DOHH2 (cell line): ENCODE data around the gene PRMT1.

Experiments used
- H3F3A ChIP-seq: fragments of 200-600 bp; sonication (generic), shearing (Covaris generic); 2 replicates; pipeline ENCODE4 v1.6.0; 2016; ENCODE audit warnings: antibody characterized with exemption, mild to moderate bottlenecking; ENCODE audit not compliant: control insufficient read depth, insufficient read depth
- H3K27ac ChIP-seq: fragments of 200-600 bp; sonication (generic); 2 replicates; pipeline ENCODE4 v1.5.1; 2014; ENCODE audit warnings: low read depth, mild to moderate bottlenecking, low read length, moderate library complexity
- H3K27me3 ChIP-seq: fragments of 200-600 bp; sonication (generic); 2 replicates; pipeline ENCODE4 v1.6.1; 2014; ENCODE audit warnings: mild to moderate bottlenecking, low read length, mixed read lengths; ENCODE audit not compliant: control insufficient read depth
- H3K36me3 ChIP-seq: fragments of 200-600 bp; sonication (generic); 2 replicates; pipeline ENCODE4 v1.6.1; 2014; ENCODE audit warnings: mild to moderate bottlenecking, low read length, moderate library complexity, mixed read lengths; ENCODE audit not compliant: control insufficient read depth
- H3K4me1 ChIP-seq: fragments of 200-600 bp; sonication (generic); 2 replicates; pipeline ENCODE4 v1.6.1; 2014; ENCODE audit warnings: mild to moderate bottlenecking, low read length, mixed read lengths; ENCODE audit not compliant: control insufficient read depth
- H3K4me2 ChIP-seq: fragments of 200-600 bp; sonication (generic); 2 replicates; pipeline ENCODE4 v1.6.0; 2014; ENCODE audit warnings: mild to moderate bottlenecking, low read length, moderate library complexity
- H3K4me3 ChIP-seq: fragments of 200-600 bp; sonication (generic); 2 replicates; pipeline ENCODE4 v1.5.1; 2014; ENCODE audit warnings: mild to moderate bottlenecking, low read length, mixed read lengths
- H3K79me2 ChIP-seq: fragments of 200-600 bp; sonication (generic); 2 replicates; pipeline ENCODE4 v1.6.1; 2014; ENCODE audit warnings: mild to moderate bottlenecking, low read length, mixed read lengths; ENCODE audit not compliant: control insufficient read depth
- H3K9me2 ChIP-seq: fragments of 200-600 bp; sonication (generic); replicated peaks from 2 replicates; pipeline ENCODE4 v1.6.1; 2014; ENCODE audit warnings: mild to moderate bottlenecking, low read length, mixed read lengths; ENCODE audit not compliant: control insufficient read depth
- H3K9me3 ChIP-seq: fragments of 200-600 bp; sonication (generic); 2 replicates; pipeline ENCODE4 v1.6.1; 2014; ENCODE audit warnings: antibody characterized with exemption, low read length, mixed read lengths; ENCODE audit not compliant: control insufficient read depth, insufficient read depth
- H4K20me1 ChIP-seq: fragments of 200-600 bp; sonication (generic); 2 replicates; pipeline ENCODE4 v1.6.0; 2014; ENCODE audit warnings: low read depth, mild to moderate bottlenecking, antibody characterized with exemption, low read length, moderate library complexity; ENCODE audit not compliant: control insufficient read depth, insufficient read depth
- EZH2phosphoT487 ChIP-seq: fragments of 200-600 bp; sonication (generic); IDR thresholded peaks from 2 replicates; pipeline ENCODE4 v1.6.1; 2017; ENCODE audit warnings: borderline replicate concordance, mild to moderate bottlenecking, antibody characterized with exemption, low read length, moderate library complexity, mixed read lengths
- TF ChIP-seq, protein P1 (sequence below): fragments of 200-600 bp; sonication (generic); IDR thresholded peaks from one replicate; pipeline ENCODE4 v1.5.1; 2014; ENCODE audit warnings: antibody characterized with exemption, mild to moderate bottlenecking, low read depth, low read length; ENCODE audit not compliant: poor library complexity, severe bottlenecking

The PRMT1 gene

DNA sequence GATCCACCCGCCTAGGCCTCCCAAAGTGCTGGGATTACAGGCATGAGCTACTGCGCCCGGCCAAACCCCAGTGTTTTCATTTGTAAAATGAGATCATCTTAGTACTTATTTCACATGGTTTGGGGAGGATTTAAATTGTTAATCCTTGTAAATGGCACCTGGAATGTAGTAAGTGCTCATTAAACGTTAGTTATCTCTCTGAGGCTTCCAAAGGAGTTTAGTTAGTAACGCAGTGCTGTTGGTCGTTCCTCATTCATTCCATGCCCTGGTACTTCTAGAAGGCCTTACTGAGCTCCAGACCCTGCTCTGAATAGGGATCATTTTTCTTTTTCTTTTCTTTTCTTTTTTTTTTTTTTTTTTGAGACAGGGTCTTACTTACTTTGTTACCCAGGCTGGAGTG is 19.0 kb downstream of the PRMT1 start:
- Histone ChIP-seq H3K9me3 (no peaks in the 10 kb centered on the region), H3K79me2 (no peaks in the 10 kb centered on the region), H3K4me3 (no peak overlapping the region), H4K20me1 (no peaks in the 10 kb centered on the region), H3F3A (no peaks in the 10 kb centered on the region), H3K9me2 (no peaks in the 10 kb centered on the region), H3K4me2 (no peak overlapping the region), H3K36me3 (no peaks in the 10 kb centered on the region), H3K27ac (no peak overlapping the region), H3K4me1 (peaks cover 4% of the 10 kb centered on the region), H3K27me3 (no peaks in the 10 kb centered on the region)
- TF ChIP-seq, protein P1, sequence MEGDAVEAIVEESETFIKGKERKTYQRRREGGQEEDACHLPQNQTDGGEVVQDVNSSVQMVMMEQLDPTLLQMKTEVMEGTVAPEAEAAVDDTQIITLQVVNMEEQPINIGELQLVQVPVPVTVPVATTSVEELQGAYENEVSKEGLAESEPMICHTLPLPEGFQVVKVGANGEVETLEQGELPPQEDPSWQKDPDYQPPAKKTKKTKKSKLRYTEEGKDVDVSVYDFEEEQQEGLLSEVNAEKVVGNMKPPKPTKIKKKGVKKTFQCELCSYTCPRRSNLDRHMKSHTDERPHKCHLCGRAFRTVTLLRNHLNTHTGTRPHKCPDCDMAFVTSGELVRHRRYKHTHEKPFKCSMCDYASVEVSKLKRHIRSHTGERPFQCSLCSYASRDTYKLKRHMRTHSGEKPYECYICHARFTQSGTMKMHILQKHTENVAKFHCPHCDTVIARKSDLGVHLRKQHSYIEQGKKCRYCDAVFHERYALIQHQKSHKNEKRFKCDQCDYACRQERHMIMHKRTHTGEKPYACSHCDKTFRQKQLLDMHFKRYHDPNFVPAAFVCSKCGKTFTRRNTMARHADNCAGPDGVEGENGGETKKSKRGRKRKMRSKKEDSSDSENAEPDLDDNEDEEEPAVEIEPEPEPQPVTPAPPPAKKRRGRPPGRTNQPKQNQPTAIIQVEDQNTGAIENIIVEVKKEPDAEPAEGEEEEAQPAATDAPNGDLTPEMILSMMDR: no peak
- TF ChIP-seq EZH2phosphoT487: no peak

DNA sequence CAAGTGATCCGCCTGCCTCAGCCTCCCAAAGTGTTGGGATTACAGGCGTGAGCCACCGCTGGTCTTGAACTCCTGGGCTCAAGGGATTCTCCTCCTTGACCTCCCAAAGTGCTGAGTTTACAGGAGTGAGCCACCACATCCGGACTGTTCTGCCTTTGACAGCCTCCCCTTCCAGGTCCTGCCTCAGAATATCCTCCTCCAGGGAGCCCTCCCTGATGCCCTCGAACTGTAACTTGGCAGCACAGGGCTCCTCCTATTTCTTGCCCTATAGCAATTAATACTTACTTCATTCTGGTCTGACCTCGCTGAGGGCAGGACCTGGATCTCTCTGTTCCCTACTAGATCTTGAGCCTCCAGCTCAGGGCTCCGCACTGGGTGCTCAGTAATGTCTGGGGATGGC is 19.8 kb downstream of the PRMT1 start:
- Histone ChIP-seq H3K9me2 (no peaks in the 10 kb centered on the region), H3K27me3 (no peaks in the 10 kb centered on the region), H4K20me1 (no peaks in the 10 kb centered on the region), H3K36me3 (no peaks in the 10 kb centered on the region), H3K4me2 (no peak overlapping the region), H3K79me2 (no peaks in the 10 kb centered on the region), H3K4me3 (no peak overlapping the region), H3K9me3 (no peaks in the 10 kb centered on the region), H3K27ac (no peak overlapping the region), H3F3A (no peaks in the 10 kb centered on the region), H3K4me1 (no peaks in the 10 kb centered on the region)
- TF ChIP-seq, protein P1: no peak
- no peak for TF ChIP-seq EZH2phosphoT487

DNA sequence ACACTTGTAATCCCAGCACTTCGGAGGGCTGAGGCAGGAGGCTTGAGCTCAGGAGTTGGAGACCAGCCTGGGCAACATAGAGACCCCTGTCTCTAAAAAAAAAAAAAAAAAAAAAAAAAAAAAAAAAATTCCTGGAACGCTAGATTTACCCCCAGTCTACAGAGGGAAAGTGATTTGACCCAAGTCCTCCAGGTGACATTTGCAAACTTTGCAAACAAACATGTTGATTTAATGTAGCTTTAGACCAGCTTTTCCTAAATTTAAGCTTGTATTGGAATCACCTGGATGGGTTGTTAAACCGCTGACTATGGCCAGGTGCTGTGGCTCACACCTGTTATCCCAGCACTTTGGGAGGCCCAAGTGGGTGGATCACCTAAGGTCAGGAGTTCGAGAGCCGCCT is 22.3 kb downstream of the PRMT1 start:
- H4K20me1 ChIP-seq: no peaks in the 10 kb centered on the region
- no peaks in the 10 kb centered on the region for H3F3A ChIP-seq
- H3K36me3 ChIP-seq: no peaks in the 10 kb centered on the region
- no peaks in the 10 kb centered on the region for H3K9me3 ChIP-seq
- H3K27me3 ChIP-seq: no peaks in the 10 kb centered on the region
- H3K9me2 ChIP-seq: no peaks in the 10 kb centered on the region
- no peak overlapping the region for H3K4me2 ChIP-seq
- H3K4me1 ChIP-seq: no peaks in the 10 kb centered on the region
- no peak overlapping the region for H3K27ac ChIP-seq
- no peaks in the 10 kb centered on the region for H3K79me2 ChIP-seq
- no peak for TF ChIP-seq EZH2phosphoT487
- TF ChIP-seq, protein P1: no peak
- no peak overlapping the region for H3K4me3 ChIP-seq

DNA sequence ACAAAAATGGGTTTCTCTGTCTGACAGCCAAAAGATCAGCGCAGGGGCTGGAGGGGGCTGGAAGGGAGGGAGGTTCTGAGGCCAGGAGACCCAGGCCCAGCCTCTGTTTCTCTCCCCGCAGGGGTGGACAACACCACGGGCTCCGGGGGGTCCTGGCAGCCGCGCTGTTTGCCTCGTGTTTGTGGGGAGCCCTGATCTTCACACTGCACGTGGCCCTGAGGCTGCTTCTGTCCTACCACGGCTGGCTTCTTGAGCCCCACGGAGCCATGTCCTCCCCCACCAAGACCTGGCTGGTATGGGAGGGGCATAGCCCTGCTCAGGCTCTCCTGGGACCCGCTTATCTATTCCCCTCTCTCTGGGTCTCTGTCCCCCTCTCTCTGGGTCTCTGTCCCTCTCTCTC is 23.5 kb downstream of the PRMT1 start:
- Histone ChIP-seq H3K9me2 (no peaks in the 10 kb centered on the region), H3K36me3 (no peaks in the 10 kb centered on the region), H3K27me3 (no peaks in the 10 kb centered on the region), H3K27ac (no peak overlapping the region), H3K4me2 (no peak overlapping the region), H3K79me2 (no peaks in the 10 kb centered on the region), H3K4me3 (no peak overlapping the region), H3K4me1 (no peaks in the 10 kb centered on the region), H4K20me1 (no peaks in the 10 kb centered on the region), H3K9me3 (no peaks in the 10 kb centered on the region), H3F3A (no peaks in the 10 kb centered on the region)
- TF ChIP-seq, protein P1: no peak
